Measurements from ENCODE around the gene TMUB1. TPM values are rescaled to one million over a fixed set of nuclear protein-coding genes. Genes with fewer than 3 reads are reported as not detected.

TMUB1 gene
- polyA plus RNA-seq, 2 of the 4 experiments (the other 2 are of a cell fraction), result 14.0 to 37.7 TPM

- no peak for TF ChIP-seq BCL3 (IDR thresholded peaks at IDR 0.05)
- TF ChIP-seq FOXS1 (CRISPR knock-in tag; IDR thresholded peaks at IDR 0.05), result no peak
- no peak for TF ChIP-seq HOXA7 (CRISPR knock-in tag; IDR thresholded peaks at IDR 0.05)
- TF ChIP-seq HDAC2 (IDR thresholded peaks at IDR 0.05), result no peak
- no peak for TF ChIP-seq RNF2 (IDR thresholded peaks at IDR 0.05; ENCODE audit: borderline replicate concordance, low read depth)
- no peak for TF ChIP-seq RAD21 (conservative IDR thresholded peaks at IDR 0.05 in 1 of 2, IDR thresholded peaks at IDR 0.05 in 1 of 2)
- no peak for TF ChIP-seq CBX8 (IDR thresholded peaks at IDR 0.05)
- peak in 1 of 2 experiments; percentile 38; a peak in 2 of 5 replicates for TF ChIP-seq JUN (IDR thresholded peaks at IDR 0.05)
- TF ChIP-seq ZC3H11A (IDR thresholded peaks at IDR 0.05), result no peak
- no peak for TF ChIP-seq HOXB5 (CRISPR knock-in tag; IDR thresholded peaks at IDR 0.05)
- no peak for TF ChIP-seq ZFP36 (IDR thresholded peaks at IDR 0.05; ENCODE audit: borderline replicate concordance, partially characterized antibody)
- no peak for TF ChIP-seq NFE2L2 (conservative IDR thresholded peaks at IDR 0.05; ENCODE audit: low read length)
- peak; percentile 99 for TF ChIP-seq USF2 (IDR thresholded peaks at IDR 0.05)
- no peak for TF ChIP-seq POLR2AphosphoS2 (conservative IDR thresholded peaks at IDR 0.05; ENCODE audit: low read length)
- TF ChIP-seq MAFK (IDR thresholded peaks at IDR 0.05; ENCODE audit: partially characterized antibody), result no peak
- no peak for TF ChIP-seq ZNF302 (CRISPR knock-in tag; IDR thresholded peaks at IDR 0.05)
- TF ChIP-seq HOXB13 (CRISPR knock-in tag; IDR thresholded peaks at IDR 0.05; ENCODE audit: low read depth), result no peak
- TF ChIP-seq REST (IDR thresholded peaks at IDR 0.05), result no peak
- TF ChIP-seq FOSB (CRISPR knock-in tag; IDR thresholded peaks at IDR 0.05), result no peak
- TF ChIP-seq NPAS2 (CRISPR knock-in tag; IDR thresholded peaks at IDR 0.05; ENCODE audit: borderline replicate concordance), result no peak
- no peak for TF ChIP-seq ESRRA (IDR thresholded peaks at IDR 0.05; ENCODE audit: borderline replicate concordance, low read length)
- TF ChIP-seq KDM1A (IDR thresholded peaks at IDR 0.05; ENCODE audit: low read depth), result no peak
- TF ChIP-seq EHF (CRISPR knock-in tag; IDR thresholded peaks at IDR 0.05), result no peak
- no peak for TF ChIP-seq RFX5 (IDR thresholded peaks at IDR 0.05)
- TF ChIP-seq TFCP2L1 (CRISPR knock-in tag; IDR thresholded peaks at IDR 0.05), result 0 out of 2 replicates have a peak, but pooled peaks have one; percentile 43
- no peak for TF ChIP-seq HMGXB4 (CRISPR knock-in tag; IDR thresholded peaks at IDR 0.05; ENCODE audit: borderline replicate concordance)
- TF ChIP-seq MAZ (IDR thresholded peaks at IDR 0.05; ENCODE audit: borderline replicate concordance, low read depth, low read length), result no peak
- no peak for TF ChIP-seq EP300 (IDR thresholded peaks at IDR 0.05)
- peak; percentile 97 for TF ChIP-seq MAX (IDR thresholded peaks at IDR 0.05)
- no peak for TF ChIP-seq ZSCAN20 (CRISPR knock-in tag; IDR thresholded peaks at IDR 0.05)
- TF ChIP-seq CHD2 (IDR thresholded peaks at IDR 0.05; ENCODE audit: low read length, partially characterized antibody), result peak; percentile 27
- TF ChIP-seq PBX3 (IDR thresholded peaks at IDR 0.05), result peak; percentile 52; the same call in 1 of the 2 replicates
Observed at GRCh38 chr7:151062399-151063211, 20.7 kb downstream of the TMUB1 start (continued).
